ENCODE results near the gene ADCY9.
"Not testable (repeated sequence)": the region's sequence is repeated elsewhere in the genome, so short reads cannot be mapped to it uniquely, and the experiment has no call there.

The ADCY9 gene

GRCh38 chr16:3948378-3948995, 167.8 kb downstream of the ADCY9 start:
- no peak for TF ChIP-seq EZH2phosphoT487 (conservative IDR thresholded peaks at IDR 0.05; ENCODE audit: low read length)
- TF ChIP-seq CTCF (IDR thresholded peaks at IDR 0.05; ENCODE audit: insufficient read depth, low read length, poor library complexity, severe bottlenecking), result no peak
- H3K79me2 ChIP-seq (ENCODE audit: insufficient read depth, low read length), result no peaks in the 10 kb centered on the region

GRCh38 chr16:3946604-3947180, 169.6 kb downstream of the ADCY9 start:
- H3K27ac ChIP-seq (ENCODE audit: low read depth, low read length), result no peak overlapping the region
- TF ChIP-seq CTCF (IDR thresholded peaks at IDR 0.05; ENCODE audit: insufficient read depth, low read length, poor library complexity, severe bottlenecking), result no peak
- TF ChIP-seq EZH2phosphoT487 (conservative IDR thresholded peaks at IDR 0.05; ENCODE audit: low read length), result no peak
- H4K20me1 ChIP-seq (ENCODE audit: low read depth, low read length), result no peaks in the 10 kb centered on the region
- H3K9me3 ChIP-seq (ENCODE audit: insufficient read depth, low read length), result no peaks in the 10 kb centered on the region
- no peak overlapping the region for H3K4me2 ChIP-seq (ENCODE audit: low read depth, low read length, poor library complexity, severe bottlenecking)
- no peaks in the 10 kb centered on the region for H3K9me2 ChIP-seq (replicated peaks; ENCODE audit: insufficient read depth, low read length)
- no peak overlapping the region for H3K9ac ChIP-seq (ENCODE audit: low read length)
- no peaks in the 10 kb centered on the region for H3K79me2 ChIP-seq (ENCODE audit: insufficient read depth, low read length)
- H3K36me3 ChIP-seq (ENCODE audit: low read length), result no peaks in the 10 kb centered on the region
- no peak overlapping the region for H3K4me3 ChIP-seq (ENCODE audit: insufficient read depth, low read length, poor library complexity, severe bottlenecking)
- no peaks in the 10 kb centered on the region for H3K27me3 ChIP-seq (ENCODE audit: low read length)
- no peak overlapping the region for H2AFZ ChIP-seq (ENCODE audit: low read depth, low read length, severe bottlenecking)
- H3F3A ChIP-seq (ENCODE audit: insufficient read depth), result no peaks in the 10 kb centered on the region

More at GRCh38 chr16:3948378-3948995, 167.8 kb downstream of the ADCY9 start:
- H3K4me3 ChIP-seq (ENCODE audit: insufficient read depth, low read length, poor library complexity, severe bottlenecking), result no peak overlapping the region
- H4K20me1 ChIP-seq (ENCODE audit: low read depth, low read length), result no peaks in the 10 kb centered on the region
- H3F3A ChIP-seq (ENCODE audit: insufficient read depth), result no peaks in the 10 kb centered on the region
- H3K9me2 ChIP-seq (replicated peaks; ENCODE audit: insufficient read depth, low read length), result no peaks in the 10 kb centered on the region
- H3K4me2 ChIP-seq (ENCODE audit: low read depth, low read length, poor library complexity, severe bottlenecking), result no peak overlapping the region
- no peaks in the 10 kb centered on the region for H3K9me3 ChIP-seq (ENCODE audit: insufficient read depth, low read length)
- H3K27me3 ChIP-seq (ENCODE audit: low read length), result no peaks in the 10 kb centered on the region
- no peaks in the 10 kb centered on the region for H3K36me3 ChIP-seq (ENCODE audit: low read length)
- no peak overlapping the region for H3K9ac ChIP-seq (ENCODE audit: low read length)
- no peak overlapping the region for H2AFZ ChIP-seq (ENCODE audit: low read depth, low read length, severe bottlenecking)
- H3K27ac ChIP-seq (ENCODE audit: low read depth, low read length), result no peak overlapping the region

GRCh38 chr16:3945751-3946603, 170.3 kb downstream of the ADCY9 start:
- Histone ChIP-seq H2AFZ (ENCODE audit: low read depth, low read length, severe bottlenecking) (no peak overlapping the region), H3F3A (ENCODE audit: insufficient read depth) (no peaks in the 10 kb centered on the region), H3K4me3 (ENCODE audit: insufficient read depth, low read length, poor library complexity, severe bottlenecking) (no peak overlapping the region), H3K27ac (ENCODE audit: low read depth, low read length) (no peak overlapping the region), H3K36me3 (ENCODE audit: low read length) (no peaks in the 10 kb centered on the region), H3K9ac (ENCODE audit: low read length) (no peak overlapping the region), H3K4me2 (ENCODE audit: low read depth, low read length, poor library complexity, severe bottlenecking) (no peak overlapping the region), H4K20me1 (ENCODE audit: low read depth, low read length) (no peaks in the 10 kb centered on the region), H3K9me2 (replicated peaks; ENCODE audit: insufficient read depth, low read length) (no peaks in the 10 kb centered on the region), H3K27me3 (ENCODE audit: low read length) (no peaks in the 10 kb centered on the region), H3K79me2 (ENCODE audit: insufficient read depth, low read length) (no peaks in the 10 kb centered on the region), H3K9me3 (ENCODE audit: insufficient read depth, low read length) (no peaks in the 10 kb centered on the region)
- TF ChIP-seq EZH2phosphoT487 (conservative IDR thresholded peaks at IDR 0.05; ENCODE audit: low read length), result no peak
- TF ChIP-seq CTCF (IDR thresholded peaks at IDR 0.05; ENCODE audit: insufficient read depth, low read length, poor library complexity, severe bottlenecking), result no peak

- H3F3A ChIP-seq (ENCODE audit: insufficient read depth); H3K9me3 ChIP-seq (ENCODE audit: insufficient read depth, low read length); H3K9me2 ChIP-seq (replicated peaks; ENCODE audit: insufficient read depth, low read length); H3K4me3 ChIP-seq (ENCODE audit: insufficient read depth, low read length, poor library complexity, severe bottlenecking); H4K20me1 ChIP-seq (ENCODE audit: low read depth, low read length); H3K79me2 ChIP-seq (ENCODE audit: insufficient read depth, low read length); H3K9ac ChIP-seq (ENCODE audit: low read length); H2AFZ ChIP-seq (ENCODE audit: low read depth, low read length, severe bottlenecking); H3K4me2 ChIP-seq (ENCODE audit: low read depth, low read length, poor library complexity, severe bottlenecking); H3K27me3 ChIP-seq (ENCODE audit: low read length); H3K36me3 ChIP-seq (ENCODE audit: low read length); H3K27ac ChIP-seq (ENCODE audit: low read depth, low read length): not testable (repeated sequence)
Measured at GRCh38 chr16:3944457-3944856, 171.8 kb downstream of the ADCY9 start.

GRCh38 chr16:3942146-3942545, 174.1 kb downstream of the ADCY9 start:
- not testable (repeated sequence) for H3K9ac ChIP-seq (ENCODE audit: low read length); H3K27ac ChIP-seq (ENCODE audit: low read depth, low read length); H3K9me3 ChIP-seq (ENCODE audit: insufficient read depth, low read length); H2AFZ ChIP-seq (ENCODE audit: low read depth, low read length, severe bottlenecking); H3K4me3 ChIP-seq (ENCODE audit: insufficient read depth, low read length, poor library complexity, severe bottlenecking); H3K27me3 ChIP-seq (ENCODE audit: low read length); H3K36me3 ChIP-seq (ENCODE audit: low read length); H4K20me1 ChIP-seq (ENCODE audit: low read depth, low read length); H3F3A ChIP-seq (ENCODE audit: insufficient read depth); H3K9me2 ChIP-seq (replicated peaks; ENCODE audit: insufficient read depth, low read length); H3K4me2 ChIP-seq (ENCODE audit: low read depth, low read length, poor library complexity, severe bottlenecking); H3K79me2 ChIP-seq (ENCODE audit: insufficient read depth, low read length)

Measured in SU-DHL-6 (cell line).